PC-3 (cell line): ENCODE measurements around the gene SLC19A2.
A peak's percentile ranks its signal among the peaks of the same experiment; 100 is the strongest.

ENCODE experiments used
- EZH2 ChIP-seq: fragments of 300-600 bp; sonication (generic); IDR thresholded peaks from one replicate; pipeline ENCODE4 v1.6.1; 2017; ENCODE audit warnings: antibody characterized with exemption, mild to moderate bottlenecking, low read length; ENCODE audit not compliant: unreplicated experiment
- TF ChIP-seq, protein P1 (sequence below): fragments of 300-600 bp; sonication (generic); conservative IDR thresholded peaks from 2 replicates; pipeline ENCODE4 v1.5.1; 2017; ENCODE audit warnings: antibody characterized with exemption, low read depth, mild to moderate bottlenecking, low read length

DNA sequence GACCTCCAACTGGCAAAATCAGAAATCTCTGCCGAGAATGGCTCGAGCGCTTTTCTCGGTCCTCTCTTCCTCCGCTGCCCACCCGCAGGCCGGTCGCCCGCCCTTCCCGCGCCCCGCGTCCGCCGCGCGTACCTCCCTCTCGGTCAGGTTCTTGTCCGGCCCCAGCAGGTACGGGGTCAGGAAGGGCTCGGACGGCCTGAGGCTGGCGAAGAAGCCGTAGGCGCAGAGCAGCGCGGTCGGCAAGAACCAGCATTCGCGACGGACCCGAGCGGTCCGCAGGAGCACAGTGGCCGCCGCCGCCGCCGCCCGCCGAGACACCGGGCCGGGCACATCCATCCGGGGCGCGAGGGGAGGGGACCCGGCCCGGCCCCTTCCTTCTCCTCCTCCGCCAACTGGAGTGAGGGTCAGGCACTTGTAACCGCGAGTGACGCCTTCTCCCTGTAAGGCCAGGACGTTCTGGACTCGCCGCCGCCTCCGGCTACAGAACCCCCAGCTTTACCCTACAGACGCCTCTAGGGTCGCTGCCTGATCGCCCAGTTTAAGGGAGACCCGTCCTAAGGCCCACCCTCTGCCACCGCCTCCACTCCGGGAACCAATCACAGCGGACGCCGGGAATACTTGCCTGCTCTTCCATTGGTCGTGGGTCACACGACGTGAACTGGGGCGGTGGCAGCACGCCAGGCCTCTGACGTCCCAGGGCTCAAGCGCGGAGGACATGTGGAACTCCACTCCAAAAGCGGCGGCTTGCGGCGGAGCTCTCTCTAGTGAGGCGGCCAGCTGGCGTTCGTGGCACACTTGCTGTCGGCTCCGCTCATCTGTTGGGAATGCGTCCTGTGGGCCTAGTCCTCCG lies at the start of gene SLC19A2:
- no peak for TF ChIP-seq EZH2
- TF ChIP-seq, protein P1, sequence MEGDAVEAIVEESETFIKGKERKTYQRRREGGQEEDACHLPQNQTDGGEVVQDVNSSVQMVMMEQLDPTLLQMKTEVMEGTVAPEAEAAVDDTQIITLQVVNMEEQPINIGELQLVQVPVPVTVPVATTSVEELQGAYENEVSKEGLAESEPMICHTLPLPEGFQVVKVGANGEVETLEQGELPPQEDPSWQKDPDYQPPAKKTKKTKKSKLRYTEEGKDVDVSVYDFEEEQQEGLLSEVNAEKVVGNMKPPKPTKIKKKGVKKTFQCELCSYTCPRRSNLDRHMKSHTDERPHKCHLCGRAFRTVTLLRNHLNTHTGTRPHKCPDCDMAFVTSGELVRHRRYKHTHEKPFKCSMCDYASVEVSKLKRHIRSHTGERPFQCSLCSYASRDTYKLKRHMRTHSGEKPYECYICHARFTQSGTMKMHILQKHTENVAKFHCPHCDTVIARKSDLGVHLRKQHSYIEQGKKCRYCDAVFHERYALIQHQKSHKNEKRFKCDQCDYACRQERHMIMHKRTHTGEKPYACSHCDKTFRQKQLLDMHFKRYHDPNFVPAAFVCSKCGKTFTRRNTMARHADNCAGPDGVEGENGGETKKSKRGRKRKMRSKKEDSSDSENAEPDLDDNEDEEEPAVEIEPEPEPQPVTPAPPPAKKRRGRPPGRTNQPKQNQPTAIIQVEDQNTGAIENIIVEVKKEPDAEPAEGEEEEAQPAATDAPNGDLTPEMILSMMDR = peak; percentile 41; the same call in 1 of the 2 replicates
